Germinal center (tissue), 1 donor: ENCODE results near the gene NAA10.

ENCODE experiments used
- DNase-seq: peaks from one replicate; pipeline ENCODE4 v3.0.0; 2012; ENCODE audit warnings: mixed read lengths, low spot score

NAA10 gene

GRCh38 chrX:153929576-153929975 is 5.3 kb downstream of the NAA10 start:
- no peak for DNase-seq

GRCh38 chrX:153928846-153929245 is 6.0 kb downstream of the NAA10 start:
- no peak for DNase-seq

GRCh38 chrX:153927922-153928760 is 6.7 kb downstream of the NAA10 start:
- peak; percentile 93 for DNase-seq

- DNase-seq, result no peak
Measured at GRCh38 chrX:153927672-153927921, 7.2 kb downstream of the NAA10 start.

- peak; percentile 79 for DNase-seq
Measured at GRCh38 chrX:153926858-153927671, 7.8 kb downstream of the NAA10 start.

- no peak for DNase-seq
Measured at GRCh38 chrX:153926552-153926857, 8.3 kb downstream of the NAA10 start.

GRCh38 chrX:153925739-153926551 is 8.9 kb downstream of the NAA10 start, which contains the start of gene ARHGAP4:
Gene ARHGAP4 (minus strand): TSS chrX:153926264. CDS start chrX:153926202, 62 bp downstream.
- DNase-seq, result peak; percentile 63

GRCh38 chrX:153925387-153925738 is 9.5 kb downstream of the NAA10 start:
- peak; percentile 42 for DNase-seq

GRCh38 chrX:153924149-153924861 is 10.5 kb downstream of the NAA10 start:
- no peak for DNase-seq

GRCh38 chrX:153922932-153923857 is 11.6 kb downstream of the NAA10 start:
- DNase-seq, result no peak

GRCh38 chrX:153921511-153922446 is 13.1 kb downstream of the NAA10 start:
- no peak for DNase-seq

GRCh38 chrX:153921070-153921469 is 13.8 kb downstream of the NAA10 start:
- DNase-seq, result no peak

GRCh38 chrX:153920546-153920945 is 14.3 kb downstream of the NAA10 start:
- no peak for DNase-seq

GRCh38 chrX:153919281-153919680 is 15.6 kb downstream of the NAA10 start:
- DNase-seq, result no peak

GRCh38 chrX:153917869-153918268 is 17.0 kb downstream of the NAA10 start:
- no peak for DNase-seq

- DNase-seq, result no peak
Measured at GRCh38 chrX:153913701-153914100, 21.1 kb downstream of the NAA10 start.

GRCh38 chrX:153913211-153913610 is 21.6 kb downstream of the NAA10 start:
- DNase-seq, result no peak

GRCh38 chrX:153911798-153912197 is 23.0 kb downstream of the NAA10 start:
- no peak for DNase-seq

GRCh38 chrX:153910446-153910845 is 24.4 kb downstream of the NAA10 start:
- no peak for DNase-seq

GRCh38 chrX:153909980-153910360 is 24.9 kb downstream of the NAA10 start:
- DNase-seq, result no peak
